H1 (cell line): Measurements from ENCODE around the gene CEP104. TPM values are rescaled to one million over a fixed set of nuclear protein-coding genes. Genes with fewer than 3 reads are reported as not detected.

ENCODE experiments used
- CTCF ChIA-PET: fragments of 300-600 bp; sonication (Branson Sonifier 250); formaldehyde crosslinking; loops from one replicate; lab custom pipeline; 2021; ENCODE audit not compliant: partially characterized antibody; lab: Charles Lee
- POLR2A ChIA-PET: fragments of 300-600 bp; sonication (Branson Sonifier 250); formaldehyde crosslinking; loops from one replicate; lab custom pipeline; 2021; ENCODE audit warnings: inconsistent platforms; ENCODE audit not compliant: partially characterized antibody; lab: Charles Lee
- DNase-seq, 2 experiments: peaks; one replicate each; pipeline versions ENCODE4 v3.0.0 to v3.0.0-alpha.2; 2010 to 2022; ENCODE audit warnings: low spot score in 2 of 2, low read depth in 1 of 2, mixed read lengths in 1 of 2
- FAIRE-seq: peaks from 2 replicates; lab custom pipeline; 2011; peaks lifted over from hg19 to GRCh38; lab: Jason Lieb, UNC
- H2AFZ ChIP-seq: 2 replicates; pipeline ENCODE4 v1.8.1; 2012; ENCODE audit warnings: low read length, inconsistent platforms
- H2AK5ac ChIP-seq: 2 replicates; pipeline ENCODE4 v1.6.1; 2013; ENCODE audit warnings: low read depth, low read length
- H2BK120ac ChIP-seq: replicated peaks from 2 replicates; pipeline ENCODE3; 2013; ENCODE audit warnings: low read depth, low read length, inconsistent platforms
- H2BK12ac ChIP-seq: 2 replicates; pipeline ENCODE4 v1.6.1; 2013; ENCODE audit warnings: low read depth, low read length
- H2BK15ac ChIP-seq: 2 replicates; pipeline ENCODE4 v1.6.1; 2013; ENCODE audit warnings: low read length
- H2BK20ac ChIP-seq: 2 replicates; pipeline ENCODE4 v1.6.1; 2013; ENCODE audit warnings: low read length
- H2BK5ac ChIP-seq: 2 replicates; pipeline ENCODE4 v1.6.1; 2013; ENCODE audit warnings: low read depth, low read length
- H3K14ac ChIP-seq: 2 replicates; pipeline ENCODE4 v1.6.1; 2013; ENCODE audit warnings: inconsistent platforms; ENCODE audit not compliant: insufficient read length
- H3K18ac ChIP-seq: 2 replicates; pipeline ENCODE4 v1.6.1; 2013; ENCODE audit warnings: low read length; ENCODE audit errors: extremely low read depth
- H3K23ac ChIP-seq: 2 replicates; pipeline ENCODE4 v1.6.1; 2013; ENCODE audit warnings: inconsistent platforms; ENCODE audit not compliant: insufficient read length
- H3K23me2 ChIP-seq: 2 replicates; pipeline ENCODE4 v1.6.1; 2013; ENCODE audit warnings: low read depth, low read length
- H3K27ac ChIP-seq: 2 replicates; pipeline ENCODE4 v1.6.1; 2011; ENCODE audit warnings: low read depth, low read length, inconsistent platforms
- H3K27me3 ChIP-seq, 4 experiments: replicated peaks in 1 of 4; 1 replicate in 1 of 4; 2 replicates in 3 of 4; pipeline versions ENCODE4 v1.6.1 to v1.8.1; 2011 to 2013; ENCODE audit warnings: low read length in 3 of 4, mild to moderate bottlenecking in 3 of 4, inconsistent platforms in 2 of 4, mixed read lengths in 2 of 4, moderate library complexity in 1 of 4; ENCODE audit not compliant: control insufficient read depth in 3 of 4, insufficient read depth in 3 of 4; ENCODE audit errors: extremely low read depth in 1 of 4
- H3K36me3 ChIP-seq, 4 experiments: 2 replicates each; pipeline versions ENCODE4 v1.6.1 to v1.8.1; 2011 to 2013; ENCODE audit warnings: mild to moderate bottlenecking in 4 of 4, low read length in 3 of 4, moderate library complexity in 2 of 4, control low read depth in 1 of 4, inconsistent platforms in 1 of 4; ENCODE audit not compliant: insufficient read depth in 4 of 4, control insufficient read depth in 2 of 4
- H3K4ac ChIP-seq: replicated peaks from 2 replicates; pipeline ENCODE3; 2013; ENCODE audit warnings: low read length, low read depth, mixed read lengths, inconsistent platforms; ENCODE audit not compliant: insufficient read length
- H3K4me1 ChIP-seq, 4 experiments: replicated peaks in 1 of 4; 1 replicate in 1 of 4; 2 replicates in 3 of 4; pipeline versions ENCODE4 v1.6.1 to v1.8.1; 2011 to 2013; ENCODE audit warnings: low read length in 3 of 4, inconsistent platforms in 2 of 4, mixed read lengths in 1 of 4; ENCODE audit not compliant: insufficient read depth in 4 of 4, control insufficient read depth in 3 of 4
- H3K4me2 ChIP-seq, 2 experiments: 2 replicates each; pipeline versions ENCODE4 v1.6.1 to v1.8.1; 2011 to 2013; ENCODE audit warnings: low read depth in 2 of 2, low read length in 2 of 2, control low read depth in 1 of 2, inconsistent platforms in 1 of 2, mild to moderate bottlenecking in 1 of 2; ENCODE audit not compliant: insufficient read depth in 1 of 2
- H3K4me3 ChIP-seq, 4 experiments: fragments of 200-600, 300-600 bp in 1 of 4; sonication (generic), shearing (Covaris generic), sonication (Bioruptor Twin) in 1 of 4; 2 replicates each; pipeline versions ENCODE4 v1.5.1 to v1.8.1; 2011 to 2016; ENCODE audit warnings: low read length in 4 of 4, low read depth in 3 of 4, control low read depth in 2 of 4, inconsistent platforms in 2 of 4, mild to moderate bottlenecking in 2 of 4, mixed read lengths in 1 of 4, moderate library complexity in 1 of 4; ENCODE audit not compliant: insufficient read depth in 2 of 4; ENCODE audit errors: extremely low read depth in 1 of 4
- H3K56ac ChIP-seq: replicated peaks from 2 replicates; pipeline ENCODE3; 2013; ENCODE audit warnings: low read depth, mild to moderate bottlenecking, mixed read lengths, low read length, inconsistent platforms; ENCODE audit not compliant: insufficient read length
- H3K79me1 ChIP-seq: 2 replicates; pipeline ENCODE4 v1.6.1; 2013; ENCODE audit warnings: low read depth, low read length, control low read depth
- H3K79me2 ChIP-seq, 2 experiments: 2 replicates each; pipeline versions ENCODE4 v1.6.1 to v1.8.1; 2012 to 2013; ENCODE audit warnings: low read length in 2 of 2, mild to moderate bottlenecking in 2 of 2, inconsistent platforms in 1 of 2; ENCODE audit not compliant: insufficient read depth in 2 of 2, control insufficient read depth in 1 of 2
- H3K9ac ChIP-seq, 4 experiments: replicated peaks in 1 of 4; 1 replicate in 1 of 4; 2 replicates in 3 of 4; pipeline versions ENCODE4 v1.6.1 to v1.8.1; 2011 to 2013; ENCODE audit warnings: low read depth in 3 of 4, low read length in 3 of 4, control low read depth in 2 of 4, mild to moderate bottlenecking in 2 of 4, moderate library complexity in 2 of 4, inconsistent platforms in 1 of 4; ENCODE audit errors: extremely low read depth in 1 of 4
- H3K9me3 ChIP-seq, 2 experiments: 2 replicates each; pipeline versions ENCODE4 v1.6.1 to v1.8.1; 2012 to 2013; ENCODE audit warnings: mild to moderate bottlenecking in 2 of 2, moderate library complexity in 2 of 2, control low read depth in 1 of 2, inconsistent platforms in 1 of 2, low read depth in 1 of 2, low read length in 1 of 2, mixed read lengths in 1 of 2; ENCODE audit not compliant: insufficient read depth in 2 of 2
- H4K20me1 ChIP-seq, 2 experiments: replicated peaks in 1 of 2; 2 replicates each; pipeline versions ENCODE3 to v1.8.1; 2011 to 2013; ENCODE audit warnings: inconsistent platforms in 2 of 2, low read length in 2 of 2, mild to moderate bottlenecking in 1 of 2; ENCODE audit not compliant: insufficient read depth in 2 of 2, control insufficient read depth in 1 of 2
- H4K5ac ChIP-seq: 2 replicates; pipeline ENCODE4 v1.6.1; 2013; ENCODE audit warnings: low read length, low read depth, mixed read lengths, inconsistent platforms; ENCODE audit not compliant: insufficient read length
- H4K8ac ChIP-seq: 2 replicates; pipeline ENCODE4 v1.8.0; 2013; ENCODE audit warnings: mild to moderate bottlenecking, moderate library complexity, low read length, inconsistent platforms; ENCODE audit not compliant: insufficient read depth; ENCODE audit errors: extremely low read depth
- H4K91ac ChIP-seq: replicated peaks from 2 replicates; pipeline ENCODE3; 2013; ENCODE audit warnings: low read length, mixed read lengths, inconsistent platforms; ENCODE audit not compliant: insufficient read length
- ASH2L ChIP-seq: fragments of 200-600, 300-600 bp; sonication (generic); IDR thresholded peaks from one replicate; pipeline ENCODE4 v1.7.1; 2017; ENCODE audit warnings: low read length
- ATF3 ChIP-seq: IDR thresholded peaks from 2 replicates; pipeline ENCODE4 v1.6.1; 2011; ENCODE audit warnings: low read depth, mild to moderate bottlenecking, low read length; ENCODE audit not compliant: insufficient read depth
- GTF2F1 ChIP-seq: IDR thresholded peaks from 2 replicates; pipeline ENCODE4 v1.6.1; 2012; ENCODE audit warnings: low read depth, low read length, improper control_type of control experiment, borderline replicate concordance
- RBBP5 ChIP-seq: IDR thresholded peaks from 2 replicates; pipeline ENCODE4 v1.7.1; 2012; ENCODE audit warnings: low read depth, mild to moderate bottlenecking, inconsistent platforms, low read length, moderate library complexity, borderline replicate concordance
- RXRA ChIP-seq: IDR thresholded peaks from 2 replicates; pipeline ENCODE4 v1.6.1; 2011; ENCODE audit warnings: low read depth, mild to moderate bottlenecking, low read length, moderate library complexity; ENCODE audit not compliant: insufficient read depth
- SAP30 ChIP-seq: fragments of 300-600 bp; sonication (generic); IDR thresholded peaks from 2 replicates; pipeline ENCODE4 v1.7.1; 2012; ENCODE audit warnings: low read length, moderate library complexity, mild to moderate bottlenecking, inconsistent platforms; ENCODE audit not compliant: insufficient read depth, insufficient replicate concordance
- SIN3A ChIP-seq, 2 experiments: IDR thresholded peaks in 1 of 2; conservative IDR thresholded peaks in 1 of 2; 2 replicates each; pipeline ENCODE4 v1.6.1; 2011 to 2012; ENCODE audit warnings: low read length in 2 of 2, improper control_type of control experiment in 1 of 2, low read depth in 1 of 2, mild to moderate bottlenecking in 1 of 2
- SIRT6 ChIP-seq: IDR thresholded peaks from one replicate; pipeline ENCODE4 v1.7.1; 2012; ENCODE audit warnings: low read length, inconsistent platforms
- ZNF274 ChIP-seq: IDR thresholded peaks from 2 replicates; pipeline ENCODE4 v1.7.0; 2012; ENCODE audit warnings: low read length, borderline replicate concordance; ENCODE audit errors: extremely low read depth
- WGBS, 2 experiments: shearing (Covaris generic) in 1 of 2; methylation state at CpG; one replicate each; pipeline versions ENCODE4 v1.1.6 to v1.1.7; 2013 to 2015; ENCODE audit warnings: low lambda C conversion rate in 2 of 2, mixed read lengths in 2 of 2, inconsistent platforms in 1 of 2, low coverage in 1 of 2, missing lambda C conversion rate in 1 of 2; ENCODE audit not compliant: insufficient replicate concordance in 2 of 2, insufficient coverage in 1 of 2, insufficient read length in 1 of 2; ENCODE audit errors: extremely low coverage in 1 of 2, missing lambda C conversion rate in 1 of 2; 5-methylcytosine and 5-hydroxymethylcytosine counted together
- polyA plus RNA-seq, 7 experiments: library from polyadenylated mRNA; depleted of rRNA in 3 of 7; stranded (reverse) in 5 of 7; unstranded in 2 of 7; fragments of >200 nt in 5 of 7; fragments of 200-250 nt in 2 of 7; gene quantifications; 1 replicate in 5 of 7; 2 replicates in 1 of 7; 4 replicates in 1 of 7; pipeline versions ENCODE4 v1.2.1 to v1.2.3, GENCODE V29; 2011 to 2013; ENCODE audit warnings: missing spikeins in 2 of 7, mixed read lengths in 2 of 7
- total RNA-seq: library from RNA; stranded (reverse); fragmentation: NEBNext Ultra II Directional; extraction: Animal tissue kit (Norgen Biotek cat#: 25700); gene quantifications from 2 replicates; pipeline ENCODE4 v1.2.1, GENCODE V29; 2021

CEP104 gene
- total and polyA plus RNA-seq, 2 of the 8 experiments (the other 6 are each of a cell fraction or from before 2014, with no cell fraction given), result 8.0 to 43.9 TPM

GRCh38 chr1:3895279-3895950 lies 38.4 kb upstream of the CEP104 start:
- no peak overlapping the region for H2BK5ac ChIP-seq
- H3K4me1 ChIP-seq, result 0 out of 7 replicates have a peak, but pooled peaks cover 0 to 1% (median 0%) of the 10 kb centered on the region in 4 experiments
- H3K4me2 ChIP-seq, result no peak overlapping the region
- no peak overlapping the region for H2BK15ac ChIP-seq
- no peak overlapping the region for H4K8ac ChIP-seq
- POLR2A ChIA-PET, result no interaction called here
- no peak overlapping the region for H3K9ac ChIP-seq
- DNase-seq, result no peak
- 90% methylated on average over 13 of the region's 13 CpGs; no CpG with 5 or more reads in 1 of the 2 experiments for WGBS, 2 experiments
- H2BK20ac ChIP-seq, result no peak overlapping the region
- H3K79me1 ChIP-seq, result peaks cover 17% of the 10 kb centered on the region
- no peaks in the 10 kb centered on the region for H3K27me3 ChIP-seq
- H3K23ac ChIP-seq, result no peak overlapping the region
- FAIRE-seq, result no peak
- H3K23me2 ChIP-seq, result peaks cover 4% of the 10 kb centered on the region
- no peak for TF ChIP-seq RBBP5
- no peak for TF ChIP-seq SIN3A (conservative IDR thresholded peaks at IDR 0.05 in 1 of 2, IDR thresholded peaks at IDR 0.05 in 1 of 2; ENCODE audit: low read depth in 1 of 2, low read length in 2 of 2)
- no peak for TF ChIP-seq ASH2L
- TF ChIP-seq GTF2F1, result no peak
- no peak for TF ChIP-seq SAP30
- TF ChIP-seq RXRA, result no peak
- TF ChIP-seq ATF3, result no peak
- no peak for TF ChIP-seq ZNF274
- no peak for TF ChIP-seq SIRT6
- no peak overlapping the region for H3K4me3 ChIP-seq
- no peak overlapping the region for H2AK5ac ChIP-seq
- no peak overlapping the region for H3K4ac ChIP-seq
- no peak overlapping the region for H4K5ac ChIP-seq
- H2BK12ac ChIP-seq, result no peak overlapping the region
- no peak overlapping the region for H2AFZ ChIP-seq
- no peak overlapping the region for H3K27ac ChIP-seq
- H4K91ac ChIP-seq, result no peak overlapping the region
- H3K14ac ChIP-seq, result no peak overlapping the region
- H3K79me2 ChIP-seq, result peaks cover 8 to 62% of the 10 kb centered on the region in 2 experiments
- H2BK120ac ChIP-seq, result no peak overlapping the region
- peaks cover 8 to 20% of the 10 kb centered on the region in 2 experiments for H4K20me1 ChIP-seq
- H3K18ac ChIP-seq, result no peak overlapping the region
- peaks cover 6 to 16% (median 10%) of the 10 kb centered on the region in 4 experiments; a peak in 6 of 8 replicates for H3K36me3 ChIP-seq
- H3K56ac ChIP-seq, result no peak overlapping the region
- H3K9me3 ChIP-seq, result no peaks in the 10 kb centered on the region
- CTCF ChIA-PET, result interaction anchor here (0.6 to 2.2 kb wide), 3 partner anchors 9 to 1985 kb away, joined by 3 to 5 read pairs (median 3); no protein-coding TSS in a partner anchor
